ENCODE measurements around the gene SLC16A3. TPM values are rescaled to one million over a fixed set of nuclear protein-coding genes. Genes with fewer than 3 reads are reported as not detected.
A peak's percentile ranks its signal among the peaks of the same experiment; 100 is the strongest.

SLC16A3 gene
- polyA plus RNA-seq, 1 donor (not counting 4 experiments of a cell fraction or from before 2014, with no cell fraction given): 35.7 TPM

DNA sequence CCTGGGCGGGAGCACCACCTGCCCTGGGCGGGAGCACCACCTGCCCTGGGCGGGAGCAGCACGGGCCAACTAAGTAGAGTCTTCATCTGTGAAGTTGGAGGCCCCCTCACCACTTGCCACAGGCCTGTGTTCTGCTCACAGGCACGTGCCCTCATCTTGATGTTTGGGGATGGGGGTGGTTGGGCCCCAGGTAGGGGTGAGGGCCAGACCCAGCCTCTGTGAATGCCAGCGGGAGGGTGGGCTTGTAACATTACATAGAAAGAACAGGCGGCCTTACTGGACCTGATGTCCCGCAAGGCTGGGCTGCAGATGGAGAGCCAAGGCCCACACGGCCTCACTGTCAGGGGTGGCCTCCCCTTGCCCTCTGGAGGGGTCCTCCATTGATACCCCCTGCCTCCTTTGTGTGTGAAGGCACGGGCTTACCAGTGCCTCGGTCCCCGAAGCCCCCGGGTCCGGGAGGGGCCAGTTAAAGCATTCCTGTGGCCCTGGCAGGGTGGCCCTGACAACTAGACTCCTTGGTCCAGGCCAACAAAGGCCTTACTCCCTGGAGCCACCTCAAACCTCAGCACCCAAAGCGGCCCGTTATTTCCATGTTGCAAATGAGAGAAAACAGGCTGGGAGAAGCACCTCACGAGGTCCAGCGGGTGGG is 1.1 kb upstream of the SLC16A3 start:
- no peaks in the 10 kb centered on the region for H4K20me1 ChIP-seq (ENCODE audit: control insufficient read depth, extremely low read depth, insufficient read depth, low read length)
- dilution Hi-C loops (cut with MboI; ENCODE audit: extremely low pct_ligation_motif_present, low sequenced_read_pairs): no loop called here
- H3K9ac ChIP-seq (ENCODE audit: control insufficient read depth, extremely low read depth, insufficient read depth, low read length): peak overlapping the region; percentile 76

DNA sequence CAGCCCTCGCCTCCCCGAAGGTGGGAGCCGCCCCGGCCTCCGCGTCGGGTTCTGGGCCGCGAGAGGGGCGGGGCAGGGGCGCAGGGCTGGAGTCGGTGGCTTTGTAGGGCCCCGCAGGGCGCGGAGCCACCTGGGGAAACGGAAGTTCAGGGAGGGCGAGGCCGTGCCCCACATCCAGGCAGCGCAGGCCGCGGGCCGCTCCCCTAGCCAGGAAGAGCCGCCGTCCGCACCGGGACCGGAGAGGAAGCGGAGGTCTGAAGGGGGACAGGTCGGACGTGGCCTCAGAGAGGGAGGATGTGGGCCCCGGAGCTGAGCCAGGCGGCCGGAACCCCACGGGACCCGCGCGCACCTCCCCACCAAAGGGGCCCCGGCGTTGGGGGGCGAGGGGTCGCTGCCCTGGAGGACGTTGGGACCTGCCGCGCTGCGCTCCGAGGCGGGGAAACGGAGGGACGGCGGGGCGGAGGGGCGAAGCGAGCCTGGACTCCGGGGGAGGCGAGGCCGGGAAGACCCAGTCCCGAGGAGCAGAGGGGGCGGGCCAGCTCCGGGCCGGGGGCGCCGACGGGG is 482 bp upstream of the SLC16A3 start:
- Histone ChIP-seq H3K4me2 (ENCODE audit: control insufficient read depth, extremely low read depth, insufficient read depth, low read depth, low read length) (peak overlapping the region; percentile 69), H3K79me2 (ENCODE audit: control insufficient read depth, insufficient read depth, low read length) (no peaks in the 10 kb centered on the region), H3K36me3 (ENCODE audit: control insufficient read depth in 2 of 2, extremely low read depth in 1 of 2, insufficient read depth in 2 of 2, low read length in 2 of 2) (no peaks in the 10 kb centered on the region), H3K9me1 (ENCODE audit: control insufficient read depth, extremely low read depth, insufficient read depth, low read length) (no peaks in the 10 kb centered on the region), H3K4me1 (ENCODE audit: control insufficient read depth, extremely low read depth, insufficient read depth, low read length) (peaks cover 13% of the 10 kb centered on the region), H3K9ac (ENCODE audit: control insufficient read depth, extremely low read depth, insufficient read depth, low read length) (peak overlapping the region; percentile 76), H3K9me3 (ENCODE audit: control insufficient read depth, low read depth, low read length) (no peaks in the 10 kb centered on the region), H3K27me3 (ENCODE audit: control insufficient read depth, extremely low read depth, insufficient read depth, low read length) (no peaks in the 10 kb centered on the region), H3K4me3 (ENCODE audit: control insufficient read depth in 2 of 3, extremely low read depth in 1 of 3, insufficient read depth in 2 of 3, low read depth in 1 of 3, low read length in 3 of 3) (peak overlapping the region; percentile 52 to 68 (median 60)), H2AFZ (ENCODE audit: control insufficient read depth, low read length) (peak overlapping the region; percentile 37), H3K27ac (ENCODE audit: control insufficient read depth, insufficient read depth, low read length) (peak overlapping the region; percentile 20), H4K20me1 (ENCODE audit: control insufficient read depth, extremely low read depth, insufficient read depth, low read length) (no peaks in the 10 kb centered on the region)
- DNase-seq (ENCODE audit: low read depth, low spot score) (no peak), FAIRE-seq (no peak)
- dilution Hi-C loops (cut with MboI; ENCODE audit: extremely low pct_ligation_motif_present, low sequenced_read_pairs): no loop called here
- TF ChIP-seq, protein P1, sequence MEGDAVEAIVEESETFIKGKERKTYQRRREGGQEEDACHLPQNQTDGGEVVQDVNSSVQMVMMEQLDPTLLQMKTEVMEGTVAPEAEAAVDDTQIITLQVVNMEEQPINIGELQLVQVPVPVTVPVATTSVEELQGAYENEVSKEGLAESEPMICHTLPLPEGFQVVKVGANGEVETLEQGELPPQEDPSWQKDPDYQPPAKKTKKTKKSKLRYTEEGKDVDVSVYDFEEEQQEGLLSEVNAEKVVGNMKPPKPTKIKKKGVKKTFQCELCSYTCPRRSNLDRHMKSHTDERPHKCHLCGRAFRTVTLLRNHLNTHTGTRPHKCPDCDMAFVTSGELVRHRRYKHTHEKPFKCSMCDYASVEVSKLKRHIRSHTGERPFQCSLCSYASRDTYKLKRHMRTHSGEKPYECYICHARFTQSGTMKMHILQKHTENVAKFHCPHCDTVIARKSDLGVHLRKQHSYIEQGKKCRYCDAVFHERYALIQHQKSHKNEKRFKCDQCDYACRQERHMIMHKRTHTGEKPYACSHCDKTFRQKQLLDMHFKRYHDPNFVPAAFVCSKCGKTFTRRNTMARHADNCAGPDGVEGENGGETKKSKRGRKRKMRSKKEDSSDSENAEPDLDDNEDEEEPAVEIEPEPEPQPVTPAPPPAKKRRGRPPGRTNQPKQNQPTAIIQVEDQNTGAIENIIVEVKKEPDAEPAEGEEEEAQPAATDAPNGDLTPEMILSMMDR (optimal IDR thresholded peaks at IDR 0.05 in 1 of 3, IDR thresholded peaks at IDR 0.05 in 1 of 3, conservative IDR thresholded peaks at IDR 0.05 in 1 of 3; ENCODE audit: extremely low read depth in 1 of 3, insufficient read depth in 2 of 3, low read length in 3 of 3): no peak
- TF ChIP-seq EZH2 (IDR thresholded peaks at IDR 0.05; ENCODE audit: low read length): no peak

More for the DNA sequence above, 1.1 kb upstream of the SLC16A3 start:
- Histone ChIP-seq H3K4me1 (ENCODE audit: control insufficient read depth, extremely low read depth, insufficient read depth, low read length) (peaks cover 13% of the 10 kb centered on the region), H3K27me3 (ENCODE audit: control insufficient read depth, extremely low read depth, insufficient read depth, low read length) (no peaks in the 10 kb centered on the region), H3K36me3 (ENCODE audit: control insufficient read depth in 2 of 2, extremely low read depth in 1 of 2, insufficient read depth in 2 of 2, low read length in 2 of 2) (no peaks in the 10 kb centered on the region), H3K9me3 (ENCODE audit: control insufficient read depth, low read depth, low read length) (no peaks in the 10 kb centered on the region), H3K79me2 (ENCODE audit: control insufficient read depth, insufficient read depth, low read length) (no peaks in the 10 kb centered on the region), H2AFZ (ENCODE audit: control insufficient read depth, low read length) (no peak overlapping the region), H3K4me2 (ENCODE audit: control insufficient read depth, extremely low read depth, insufficient read depth, low read depth, low read length) (peak overlapping the region; percentile 69), H3K27ac (ENCODE audit: control insufficient read depth, insufficient read depth, low read length) (peak overlapping the region; percentile 20), H3K9me1 (ENCODE audit: control insufficient read depth, extremely low read depth, insufficient read depth, low read length) (no peaks in the 10 kb centered on the region), H3K4me3 (ENCODE audit: control insufficient read depth in 2 of 3, extremely low read depth in 1 of 3, insufficient read depth in 2 of 3, low read depth in 1 of 3, low read length in 3 of 3) (peak overlapping the region; percentile 52 to 68 (median 60))
- FAIRE-seq: no peak
- no peak for TF ChIP-seq EZH2 (IDR thresholded peaks at IDR 0.05; ENCODE audit: low read length)
- TF ChIP-seq, protein P1 (optimal IDR thresholded peaks at IDR 0.05 in 1 of 3, IDR thresholded peaks at IDR 0.05 in 1 of 3, conservative IDR thresholded peaks at IDR 0.05 in 1 of 3; ENCODE audit: extremely low read depth in 1 of 3, insufficient read depth in 2 of 3, low read length in 3 of 3): no peak
- no peak for DNase-seq (ENCODE audit: low read depth, low spot score)

Measured in keratinocyte (primary cell).